AG09309 (cell line): ENCODE measurements around the gene HELLS.

Experiments used
- DNase-seq: peaks from one replicate; pipeline ENCODE4 v3.0.0-alpha.2; 2010; ENCODE audit warnings: low read depth
- H3K4me3 ChIP-seq: 2 replicates; pipeline ENCODE4 v1.5.1; 2011; ENCODE audit warnings: mild to moderate bottlenecking, low read depth, low read length, moderate library complexity; ENCODE audit not compliant: control insufficient read depth
- CTCF ChIP-seq: IDR thresholded peaks from 2 replicates; pipeline ENCODE4 v1.5.1; 2011; ENCODE audit warnings: mild to moderate bottlenecking, low read depth, low read length, inconsistent platforms; ENCODE audit not compliant: insufficient read depth, control insufficient read depth; ENCODE audit errors: missing control alignments

HELLS gene

GRCh38 chr10:94640562-94640961 lies 95.0 kb downstream of the HELLS start:
- no peak for DNase-seq
- TF ChIP-seq CTCF = no peak

GRCh38 chr10:94641480-94641879 lies 95.9 kb downstream of the HELLS start:
- DNase-seq = no peak
- no peak for TF ChIP-seq CTCF
- no peak overlapping the region for H3K4me3 ChIP-seq

More at GRCh38 chr10:94640562-94640961, 95.0 kb downstream of the HELLS start:
- H3K4me3 ChIP-seq = no peak overlapping the region

- no peak for DNase-seq
- H3K4me3 ChIP-seq = no peak overlapping the region
- TF ChIP-seq CTCF = no peak
These were observed 98.8 kb downstream of the HELLS start for GRCh38 chr10:94644352-94644751.

GRCh38 chr10:94645285-94645684 lies 99.7 kb downstream of the HELLS start:
- H3K4me3 ChIP-seq = no peak overlapping the region
- no peak for DNase-seq
- no peak for TF ChIP-seq CTCF
